Amniotic stem cell (primary cell): ENCODE results near the gene FAM78A.

Source experiments
- DNase-seq: peaks from one replicate; lab custom pipeline; 2025; lab: John Stamatoyannopoulos, UW

The FAM78A gene

GRCh38 chr9:131276094-131276888, at the start of gene FAM78A:
Gene FAM78A (minus strand): TSS chr9:131276510. CDS start chr9:131276179, 331 bp downstream.
- no peak for DNase-seq

- DNase-seq: no peak
Measured at GRCh38 chr9:131324736-131325679, 48.7 kb upstream of the FAM78A start.

GRCh38 chr9:131323629-131324028, 47.3 kb upstream of the FAM78A start:
- DNase-seq: no peak

- no peak for DNase-seq
Measured at GRCh38 chr9:131320031-131320685, 43.8 kb upstream of the FAM78A start.

- DNase-seq: no peak
Measured at GRCh38 chr9:131319486-131319885, 43.2 kb upstream of the FAM78A start.

- no peak for DNase-seq
Measured at GRCh38 chr9:131318231-131319085, 42.1 kb upstream of the FAM78A start.

GRCh38 chr9:131312822-131313770, 36.8 kb upstream of the FAM78A start:
- no peak for DNase-seq

- no peak for DNase-seq
Measured at GRCh38 chr9:131312246-131312645, 35.9 kb upstream of the FAM78A start.

- no peak for DNase-seq
Measured at GRCh38 chr9:131310833-131311554, 34.7 kb upstream of the FAM78A start.

GRCh38 chr9:131309530-131310276, 33.4 kb upstream of the FAM78A start:
- DNase-seq: no peak

GRCh38 chr9:131308906-131309529, 32.7 kb upstream of the FAM78A start:
- no peak for DNase-seq

GRCh38 chr9:131308452-131308851, 32.1 kb upstream of the FAM78A start:
- DNase-seq: no peak

- DNase-seq: no peak
Measured at GRCh38 chr9:131307974-131308373, 31.7 kb upstream of the FAM78A start.

GRCh38 chr9:131306397-131307004, 30.2 kb upstream of the FAM78A start:
- DNase-seq: no peak

- no peak for DNase-seq
Measured at GRCh38 chr9:131304676-131305355, 28.5 kb upstream of the FAM78A start.

- no peak for DNase-seq
Measured at GRCh38 chr9:131303381-131304321, 27.3 kb upstream of the FAM78A start.
